Sigmoid colon (tissue), 4 donors: ENCODE data around the gene MRPL9.

Experiments
- EP300 ChIP-seq, 4 donors: sonication (generic); formaldehyde crosslinking; IDR thresholded peaks; one replicate each; pipeline ENCODE4 v1.6.1; 2017; ENCODE audit warnings: antibody characterized with exemption in 4 of 4
- POLR2A ChIP-seq, 2 donors: fragments of 450-650 bp; IDR thresholded peaks; one replicate each; pipeline ENCODE4 v1.6.1; 2016; ENCODE audit warnings: antibody characterized with exemption in 2 of 2, mild to moderate bottlenecking in 2 of 2, moderate library complexity in 2 of 2
- POLR2AphosphoS5 ChIP-seq, 4 donors: sonication (generic); formaldehyde crosslinking; IDR thresholded peaks; one replicate each; pipeline ENCODE4 v1.6.1; 2017; ENCODE audit warnings: antibody characterized with exemption in 4 of 4

DNA sequence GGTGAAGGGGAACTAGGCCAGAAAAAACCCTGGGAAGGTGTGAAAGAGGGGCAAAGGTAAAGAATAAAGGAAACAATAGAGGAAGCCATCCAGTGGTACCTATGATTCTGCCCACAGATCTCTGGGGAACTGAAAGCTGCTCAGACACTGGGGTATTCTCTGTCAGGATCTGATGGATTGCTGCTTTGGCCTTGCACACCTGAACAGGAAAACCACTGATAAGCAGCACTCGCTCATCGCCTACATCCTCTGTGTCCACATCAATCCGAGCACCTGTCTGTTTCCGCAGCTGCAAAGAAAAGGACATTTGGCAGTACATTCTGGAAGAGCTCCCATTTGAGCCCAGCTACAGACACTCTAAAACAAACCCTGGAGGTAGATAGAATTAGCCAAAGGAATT is 16.6 kb upstream of the MRPL9 start:
- TF ChIP-seq POLR2AphosphoS5 (IDR thresholded peaks at IDR 0.05) (no peak), EP300 (IDR thresholded peaks at IDR 0.05) (no peak), POLR2A (IDR thresholded peaks at IDR 0.05) (no peak)
